Activated CD4-positive, alpha-beta T cell treated with anti-CD3 and anti-CD28 coated beads, Interleukin-2, amount 50 U/mL, for 24 hours (primary cell): ENCODE data around the gene ZNF229.
A peak's percentile ranks its signal among the peaks of the same experiment; 100 is the strongest.
"Not testable (repeated sequence)": the region's sequence is repeated elsewhere in the genome, so short reads cannot be mapped to it uniquely, and the experiment has no call there.

Experiments
- DNase-seq, 2 donors: peaks; one replicate each; pipeline ENCODE4 v3.0.0-alpha.2; 2020; ENCODE audit warnings: low read depth in 1 of 2, low spot score in 1 of 2

ZNF229 gene

GRCh38 chr19:44447916-44448674, at the start of gene ZNF229:
TSS of gene ZNF229 (minus strand) at chr19:44448472. CDS start at chr19:44442847, 5,625 bp downstream.
- DNase-seq = peak; percentile 32 to 68

GRCh38 chr19:44496711-44497110, 48.4 kb upstream of the ZNF229 start:
- no peak for DNase-seq

GRCh38 chr19:44476559-44477408, 28.5 kb upstream of the ZNF229 start:
- no peak for DNase-seq

- DNase-seq = not testable (repeated sequence)
Measured at GRCh38 chr19:44468730-44469129, 20.5 kb upstream of the ZNF229 start.

- DNase-seq = not testable (repeated sequence)
Measured at GRCh38 chr19:44462600-44463286, 14.5 kb upstream of the ZNF229 start.

- DNase-seq = not testable (repeated sequence)
Measured at GRCh38 chr19:44456016-44456415, 7.7 kb upstream of the ZNF229 start.

- no peak for DNase-seq
Measured at GRCh38 chr19:44455100-44455499, 6.8 kb upstream of the ZNF229 start.

GRCh38 chr19:44452367-44452766, 4.1 kb upstream of the ZNF229 start:
- DNase-seq = no peak

GRCh38 chr19:44451687-44452086, 3.4 kb upstream of the ZNF229 start:
- DNase-seq = no peak

GRCh38 chr19:44438441-44438840, 9.8 kb downstream of the ZNF229 start:
- no peak for DNase-seq

GRCh38 chr19:44435441-44435840, 12.8 kb downstream of the ZNF229 start:
- no peak for DNase-seq

- DNase-seq = no peak
Measured at GRCh38 chr19:44430956-44431355, 17.3 kb downstream of the ZNF229 start.

GRCh38 chr19:44415553-44415952, 32.7 kb downstream of the ZNF229 start:
- DNase-seq = not testable (repeated sequence)

GRCh38 chr19:44401139-44402115, 46.8 kb downstream of the ZNF229 start, which contains the start of gene ZNF285:
TSS of gene ZNF285 (minus strand) at chr19:44401608. CDS start at chr19:44397213, 4,395 bp downstream.
- peak; percentile 37 to 70 for DNase-seq

- not testable (repeated sequence) for DNase-seq
Measured at GRCh38 chr19:44389268-44389667, 59.0 kb downstream of the ZNF229 start.
